Mesenchymal stem cell (in vitro differentiated cells and primary cell): Measurements from ENCODE around the gene CDH4.

ENCODE experiments used
- DNase-seq: peaks from one replicate; pipeline ENCODE4 v3.0.0-alpha.2; 2013
- H2AFZ ChIP-seq: one replicate; pipeline ENCODE4 v1.6.1; 2013; ENCODE audit warnings: low read depth, mild to moderate bottlenecking, control low read depth, inconsistent platforms, low read length, moderate library complexity
- H2AK5ac ChIP-seq: 2 replicates; pipeline ENCODE4 v1.6.1; 2013; ENCODE audit warnings: low read length, moderate library complexity, mild to moderate bottlenecking, inconsistent platforms; ENCODE audit not compliant: severe bottlenecking
- H2BK120ac ChIP-seq: one replicate; pipeline ENCODE4 v1.6.1; 2013; ENCODE audit warnings: low read depth, mild to moderate bottlenecking, inconsistent platforms, low read length, moderate library complexity
- H2BK12ac ChIP-seq, 2 experiments: one replicate each; pipeline ENCODE4 v1.6.1; 2013; ENCODE audit warnings: inconsistent platforms in 2 of 2, low read length in 2 of 2, mild to moderate bottlenecking in 2 of 2, moderate library complexity in 2 of 2, control low read depth in 1 of 2
- H2BK15ac ChIP-seq: one replicate; pipeline ENCODE4 v1.6.1; 2013; ENCODE audit warnings: mild to moderate bottlenecking, low read depth, inconsistent platforms; ENCODE audit not compliant: poor library complexity, severe bottlenecking
- H2BK5ac ChIP-seq: 2 replicates; pipeline ENCODE4 v1.6.1; 2013; ENCODE audit warnings: low read depth, mild to moderate bottlenecking, low read length, control low read depth, inconsistent platforms; ENCODE audit not compliant: poor library complexity, severe bottlenecking
- H3K14ac ChIP-seq, 2 experiments: one replicate each; pipeline ENCODE4 v1.6.1; 2013; ENCODE audit warnings: inconsistent platforms in 2 of 2, low read length in 2 of 2, control low read depth in 1 of 2, mild to moderate bottlenecking in 1 of 2, moderate library complexity in 1 of 2
- H3K18ac ChIP-seq, 2 experiments: one replicate each; pipeline ENCODE4 v1.6.1; 2013; ENCODE audit warnings: inconsistent platforms in 2 of 2, low read length in 2 of 2, control low read depth in 1 of 2, low read depth in 1 of 2, mild to moderate bottlenecking in 1 of 2
- H3K23ac ChIP-seq, 2 experiments: one replicate each; pipeline ENCODE4 v1.6.1; 2013; ENCODE audit warnings: inconsistent platforms in 2 of 2, low read length in 2 of 2, mild to moderate bottlenecking in 2 of 2, moderate library complexity in 2 of 2, control low read depth in 1 of 2
- H3K27ac ChIP-seq: 2 replicates; pipeline ENCODE4 v1.5.1; 2013; ENCODE audit warnings: mild to moderate bottlenecking, moderate library complexity, low read length, control low read depth, inconsistent platforms; ENCODE audit not compliant: poor library complexity, severe bottlenecking
- H3K27me3 ChIP-seq, 2 experiments: 2 replicates each; pipeline versions ENCODE4 v1.6.1 to v1.7.0; 2013; ENCODE audit warnings: low read length in 2 of 2, mild to moderate bottlenecking in 2 of 2, moderate library complexity in 2 of 2, control low read depth in 1 of 2, inconsistent platforms in 1 of 2; ENCODE audit not compliant: control insufficient read depth in 1 of 2, insufficient read depth in 1 of 2
- H3K36me3 ChIP-seq, 2 experiments: 2 replicates each; pipeline versions ENCODE4 v1.6.1 to v1.7.0; 2013; ENCODE audit warnings: low read length in 2 of 2, control low read depth in 1 of 2, inconsistent platforms in 1 of 2, low read depth in 1 of 2, mild to moderate bottlenecking in 1 of 2; ENCODE audit not compliant: insufficient read depth in 2 of 2, control insufficient read depth in 1 of 2
- H3K4ac ChIP-seq, 2 experiments: one replicate each; pipeline ENCODE4 v1.6.1; 2013; ENCODE audit warnings: inconsistent platforms in 2 of 2, low read length in 2 of 2, mild to moderate bottlenecking in 2 of 2, moderate library complexity in 2 of 2, control low read depth in 1 of 2, low read depth in 1 of 2
- H3K4me1 ChIP-seq: 2 replicates; pipeline ENCODE4 v1.6.1; 2013; ENCODE audit warnings: low read depth, low read length, control low read depth; ENCODE audit not compliant: control insufficient read depth, insufficient read depth
- H3K4me2 ChIP-seq: 2 replicates; pipeline ENCODE4 v1.6.1; 2013; ENCODE audit warnings: low read length, mild to moderate bottlenecking, inconsistent platforms; ENCODE audit not compliant: poor library complexity, severe bottlenecking
- H3K4me3 ChIP-seq, 2 experiments: 2 replicates each; pipeline versions ENCODE4 v1.5.1 to v1.7.0; 2013; ENCODE audit warnings: low read length in 2 of 2, mild to moderate bottlenecking in 2 of 2, control low read depth in 1 of 2, low read depth in 1 of 2; ENCODE audit not compliant: insufficient read depth in 1 of 2
- H3K79me1 ChIP-seq: replicated peaks from 2 replicates; pipeline ENCODE4 v1.6.1; 2013; ENCODE audit warnings: mild to moderate bottlenecking, control low read depth, low read length, inconsistent platforms; ENCODE audit not compliant: poor library complexity, severe bottlenecking
- H3K9ac ChIP-seq: 2 replicates; pipeline ENCODE4 v1.7.0; 2013; ENCODE audit warnings: mild to moderate bottlenecking, low read length, moderate library complexity
- H3K9me3 ChIP-seq: 2 replicates; pipeline ENCODE4 v1.7.0; 2013; ENCODE audit warnings: mild to moderate bottlenecking, low read length; ENCODE audit not compliant: control insufficient read depth
- H4K8ac ChIP-seq: one replicate; pipeline ENCODE4 v1.6.1; 2013; ENCODE audit warnings: inconsistent platforms, mild to moderate bottlenecking, low read length, moderate library complexity
- H4K91ac ChIP-seq: one replicate; pipeline ENCODE4 v1.6.1; 2013; ENCODE audit warnings: mild to moderate bottlenecking, low read length, inconsistent platforms
- WGBS: methylation state at CpG from one replicate; pipeline ENCODE4 v1.1.7; 2013; ENCODE audit warnings: mixed read lengths; 5-methylcytosine and 5-hydroxymethylcytosine counted together

CDH4 gene

DNA sequence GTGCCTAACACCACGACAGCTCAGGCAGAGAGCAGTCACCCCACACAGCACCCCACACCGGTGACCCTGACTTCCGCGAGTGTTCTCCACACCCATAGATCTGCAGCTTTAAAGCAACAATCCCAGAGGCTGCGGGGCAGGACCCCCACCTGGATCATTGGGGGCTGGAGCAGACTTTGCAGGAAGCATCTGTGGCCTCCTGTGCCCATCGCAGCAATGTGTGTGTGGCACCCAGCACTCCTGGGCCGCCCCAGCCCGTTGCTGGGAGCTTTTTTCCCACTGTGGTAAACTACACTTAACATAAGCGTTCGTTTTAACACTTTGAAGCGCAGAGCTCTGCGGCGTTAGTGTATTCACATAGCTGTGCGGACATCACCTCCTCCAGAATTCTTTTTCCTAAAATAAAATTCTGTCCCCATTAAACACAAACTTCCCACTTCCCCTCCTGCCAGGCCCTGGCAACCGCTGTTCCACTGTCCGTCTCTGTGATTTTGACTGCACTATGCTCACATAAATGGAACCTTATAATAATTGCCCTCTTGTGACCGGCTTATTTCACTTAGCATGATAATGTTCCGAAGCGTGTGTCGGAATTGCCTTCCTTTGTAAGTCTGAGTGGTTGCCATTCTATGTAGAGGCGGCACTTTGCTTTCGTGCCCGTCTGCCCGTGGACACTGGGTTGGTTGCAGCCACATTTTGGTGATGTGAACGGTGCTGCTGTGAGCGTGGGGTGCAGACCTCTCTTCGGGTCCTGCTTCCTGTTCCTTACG lies 382.5 kb downstream of the CDH4 start:
- Histone ChIP-seq H3K4me2 (no peak overlapping the region), H3K4me1 (peaks cover 10% of the 10 kb centered on the region), H3K4ac (no peak overlapping the region), H4K8ac (no peak overlapping the region), H4K91ac (no peak overlapping the region), H3K18ac (no peak overlapping the region), H3K27me3 (peaks cover 3 to 7% of the 10 kb centered on the region in 2 experiments), H2BK12ac (no peak overlapping the region), H2AK5ac (no peak overlapping the region), H3K79me1 (no peaks in the 10 kb centered on the region), H3K9ac (no peak overlapping the region), H2BK15ac (no peak overlapping the region), H3K14ac (no peak overlapping the region), H2BK120ac (no peak overlapping the region), H3K36me3 (no peaks in the 10 kb centered on the region), H3K9me3 (peaks cover 6% of the 10 kb centered on the region), H3K27ac (no peak overlapping the region), H3K23ac (no peak overlapping the region), H2BK5ac (no peak overlapping the region), H3K4me3 (no peak overlapping the region), H2AFZ (no peak overlapping the region)
- DNase-seq, result no peak
- 90% methylated on average over 27 of the region's 28 CpGs for WGBS

DNA sequence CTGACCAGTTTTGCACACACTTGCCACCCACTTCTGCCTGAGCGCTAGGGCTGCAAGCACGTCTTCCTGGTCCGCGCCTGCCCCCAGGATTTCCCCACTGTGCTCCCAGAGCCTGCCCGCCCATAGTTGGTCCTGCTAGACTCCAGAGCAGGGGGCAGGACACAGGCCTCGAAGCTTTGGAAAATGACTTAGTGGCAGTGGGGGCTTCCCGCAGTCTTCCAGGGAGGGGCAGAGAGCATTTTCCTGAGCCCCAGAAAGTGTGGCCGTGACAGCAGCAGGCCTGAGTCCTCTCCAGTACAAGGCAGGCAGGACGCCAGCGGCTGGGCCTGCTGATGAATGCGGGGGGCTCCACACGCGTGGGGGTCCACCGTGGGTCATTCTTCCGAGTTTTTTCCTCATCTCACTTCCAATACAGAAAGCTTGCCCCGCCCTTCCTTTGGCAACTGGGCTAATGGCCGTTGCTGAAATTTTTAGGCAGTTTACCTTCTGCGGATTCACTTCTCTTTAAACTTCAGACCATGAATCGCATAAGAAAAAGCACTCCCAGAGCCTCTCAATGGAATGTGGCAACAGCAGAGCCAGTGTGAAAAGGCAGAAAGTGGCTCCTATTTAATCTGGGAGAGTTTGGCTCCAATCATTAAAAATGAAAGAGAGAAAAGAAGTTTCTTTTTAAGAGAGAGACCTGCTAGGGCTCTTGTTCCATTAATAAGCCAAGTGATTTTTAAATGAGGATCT lies 383.8 kb downstream of the CDH4 start:
- 83% methylated on average over 19 of the region's 19 CpGs for WGBS
- Histone ChIP-seq H2AFZ (no peak overlapping the region), H3K18ac (no peak overlapping the region), H3K27ac (no peak overlapping the region), H3K14ac (no peak overlapping the region), H2BK120ac (no peak overlapping the region), H3K4me1 (peaks cover 9% of the 10 kb centered on the region), H3K23ac (no peak overlapping the region), H4K8ac (no peak overlapping the region), H2BK15ac (no peak overlapping the region), H3K79me1 (no peaks in the 10 kb centered on the region), H2BK5ac (no peak overlapping the region), H3K4ac (no peak overlapping the region), H3K27me3 (peaks cover 0 to 3% of the 10 kb centered on the region in 2 experiments), H3K9me3 (peaks cover 6% of the 10 kb centered on the region), H3K36me3 (no peaks in the 10 kb centered on the region), H4K91ac (no peak overlapping the region), H2BK12ac (no peak overlapping the region), H3K4me2 (no peak overlapping the region), H2AK5ac (no peak overlapping the region), H3K9ac (no peak overlapping the region), H3K4me3 (no peak overlapping the region)
- no peak for DNase-seq

DNA sequence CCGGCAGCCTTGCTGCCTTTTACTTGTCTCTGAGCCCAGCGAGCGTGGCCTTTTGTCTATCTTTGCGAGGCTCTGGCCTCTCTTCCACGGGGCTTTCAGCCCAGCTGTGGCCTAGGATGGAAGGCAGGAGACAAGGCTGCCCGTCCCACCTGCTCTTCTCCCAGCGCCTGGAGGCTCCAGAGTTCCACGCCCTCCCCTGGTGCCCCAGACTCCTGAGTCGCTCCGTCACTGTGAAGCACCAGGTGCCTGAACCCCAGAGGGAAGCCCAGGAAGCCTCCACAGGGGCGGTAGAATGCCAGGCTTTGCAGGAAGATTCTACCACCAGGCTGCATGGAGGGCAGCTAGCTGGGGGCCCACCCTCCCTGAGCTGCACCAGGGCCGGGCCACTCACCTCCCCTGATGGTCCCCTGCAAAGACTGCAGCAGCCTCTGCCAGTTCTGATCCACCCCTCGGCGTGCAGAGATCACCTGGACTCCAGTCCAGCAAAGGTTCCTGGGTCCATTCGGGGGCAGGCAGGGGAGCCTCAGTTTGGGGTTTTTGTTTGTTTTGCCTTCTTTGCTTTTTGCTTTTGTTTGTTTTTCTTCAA lies 384.6 kb downstream of the CDH4 start:
- WGBS, result 77% methylated on average over 15 of the region's 15 CpGs
- peaks cover 0 to 3% of the 10 kb centered on the region in 2 experiments for H3K27me3 ChIP-seq

More for the DNA sequence above, 384.6 kb downstream of the CDH4 start:
- Histone ChIP-seq H3K18ac (no peak overlapping the region), H2BK5ac (no peak overlapping the region), H2AK5ac (no peak overlapping the region), H4K8ac (no peak overlapping the region), H3K4me1 (peaks cover 10% of the 10 kb centered on the region), H3K23ac (no peak overlapping the region), H3K14ac (no peak overlapping the region), H3K27ac (no peak overlapping the region), H2BK120ac (no peak overlapping the region), H3K4ac (no peak overlapping the region), H3K36me3 (no peaks in the 10 kb centered on the region), H3K4me3 (no peak overlapping the region), H4K91ac (no peak overlapping the region), H3K79me1 (no peaks in the 10 kb centered on the region), H3K4me2 (no peak overlapping the region), H2AFZ (no peak overlapping the region), H2BK12ac (no peak overlapping the region), H3K9ac (no peak overlapping the region), H3K9me3 (peaks cover 6% of the 10 kb centered on the region), H2BK15ac (no peak overlapping the region)
- DNase-seq, result no peak
